HCT116 (cell line): ENCODE measurements around the gene NEDD4L. TPM values are rescaled to one million over a fixed set of nuclear protein-coding genes. Genes with fewer than 3 reads are reported as not detected.

ENCODE experiments used
- ATAC-seq: fragments of 200-7000 bp; cut with Tn5 transposase; 2 replicates; pipeline ENCODE4 v1.9.1; 2020; ENCODE audit warnings: mild to moderate bottlenecking, moderate library complexity
- BruUV-seq: library from RNA; stranded (reverse); fragments of 400-500 nt; replicated peaks from 2 replicates; lab custom pipeline; 2021; lab: Mats Ljungman, UMichigan
- CTCF ChIA-PET: fragments of 300-600 bp; sonication (Branson Sonifier 250); formaldehyde crosslinking; loops from one replicate; lab custom pipeline; 2021; ENCODE audit warnings: antibody characterized with exemption; lab: Charles Lee
- POLR2A ChIA-PET: fragments of 300-600, 350-600 bp; sonication (Branson Sonifier 250); formaldehyde crosslinking; loops from one replicate; lab custom pipeline; 2021; ENCODE audit warnings: antibody characterized with exemption; lab: Charles Lee
- RAD21 ChIA-PET, 2 experiments: fragments of 300-600 bp; sonication (Branson Sonifier 250); formaldehyde crosslinking; loops; one replicate each; lab custom pipeline; 2023; ENCODE audit warnings: low total read pairs in 2 of 2; ENCODE audit not compliant: uncharacterized antibody in 2 of 2, unreplicated experiment in 2 of 2, low non-redundant PET in 1 of 2; lab: Charles Lee
- DNase-seq: peaks from one replicate; pipeline ENCODE4 v3.0.0-alpha.2; 2010; ENCODE audit warnings: low read depth, low spot score
- H2AFZ ChIP-seq: fragments of 200-600 bp; shearing (Covaris generic), sonication (generic); 2 replicates; pipeline ENCODE4 v1.6.1; 2017; ENCODE audit warnings: low read depth, mixed run types, mixed read lengths, antibody characterized with exemption, low read length; ENCODE audit not compliant: poor library complexity, severe bottlenecking
- H3K27ac ChIP-seq: 2 replicates; pipeline ENCODE4 v1.5.1; 2012; ENCODE audit warnings: low read depth, low read length
- H3K27me3 ChIP-seq: fragments of 200-600 bp; sonication (generic); 2 replicates; pipeline ENCODE4 v1.6.1; 2016; ENCODE audit warnings: mixed run types, low read length, mixed read lengths; ENCODE audit not compliant: insufficient read depth
- H3K36me3 ChIP-seq, 2 experiments: fragments of 200-500 bp in 1 of 2; fragments of 200-600 bp in 1 of 2; sonication (Bioruptor generic) in 1 of 2; sonication (generic) in 1 of 2; 2 replicates each; pipeline versions ENCODE4 v1.5.1 to v1.6.1; 2014 to 2016; ENCODE audit warnings: low read length in 2 of 2, inconsistent platforms in 1 of 2, mixed read lengths in 1 of 2, mixed run types in 1 of 2; ENCODE audit not compliant: insufficient read depth in 2 of 2, control insufficient read depth in 1 of 2
- H3K4me1 ChIP-seq, 2 experiments: fragments of 200-600 bp in 1 of 2; sonication (generic) in 1 of 2; 2 replicates each; pipeline versions ENCODE4 v1.5.1 to v1.6.1; 2012 to 2017; ENCODE audit warnings: low read length in 2 of 2, inconsistent platforms in 1 of 2, mild to moderate bottlenecking in 1 of 2, mixed read lengths in 1 of 2, mixed run types in 1 of 2, moderate library complexity in 1 of 2; ENCODE audit not compliant: insufficient read depth in 2 of 2, control insufficient read depth in 1 of 2
- H3K4me2 ChIP-seq: fragments of 200-600 bp; sonication (generic); 2 replicates; pipeline ENCODE4 v1.6.1; 2017; ENCODE audit warnings: mixed run types, low read length, mixed read lengths
- H3K4me3 ChIP-seq, 2 experiments: fragments of 200-600 bp in 1 of 2; sonication (generic) in 1 of 2; replicated peaks in 1 of 2; 2 replicates each; pipeline ENCODE4 v1.5.1; 2011 to 2016; ENCODE audit warnings: low read length in 2 of 2, control low read depth in 1 of 2, low read depth in 1 of 2, mild to moderate bottlenecking in 1 of 2, mixed read lengths in 1 of 2, mixed run types in 1 of 2
- H3K79me2 ChIP-seq: fragments of 200-600 bp; sonication (generic); 2 replicates; pipeline ENCODE4 v1.6.1; 2017; ENCODE audit warnings: mild to moderate bottlenecking, mixed run types, low read length, moderate library complexity, mixed read lengths; ENCODE audit not compliant: insufficient read depth
- H3K9ac ChIP-seq: fragments of 200-600 bp; sonication (generic); 2 replicates; pipeline ENCODE4 v1.6.1; 2016; ENCODE audit warnings: low read length, mixed read lengths
- H3K9me2 ChIP-seq: fragments of 200-600 bp; sonication (generic), shearing (Covaris generic); 2 replicates; pipeline ENCODE4 v1.6.1; 2017; ENCODE audit warnings: mixed run types, mild to moderate bottlenecking, moderate library complexity; ENCODE audit not compliant: insufficient read depth
- H3K9me3 ChIP-seq, 2 experiments: fragments of 200-500 bp in 1 of 2; fragments of 200-600 bp in 1 of 2; sonication (Bioruptor generic) in 1 of 2; sonication (generic) in 1 of 2; 2 replicates each; pipeline ENCODE4 v1.6.1; 2014 to 2017; ENCODE audit warnings: low read length in 2 of 2, mixed read lengths in 2 of 2, inconsistent platforms in 1 of 2, low read depth in 1 of 2, mild to moderate bottlenecking in 1 of 2, mixed run types in 1 of 2, moderate library complexity in 1 of 2; ENCODE audit not compliant: control insufficient read depth in 1 of 2, insufficient read depth in 1 of 2
- H4K20me1 ChIP-seq: fragments of 200-600 bp; sonication (generic), shearing (Covaris generic); 2 replicates; pipeline ENCODE4 v1.6.1; 2017; ENCODE audit warnings: mixed run types, mild to moderate bottlenecking, moderate library complexity; ENCODE audit not compliant: insufficient read depth
- EZH2 ChIP-seq: fragments of 200-600 bp; sonication (generic); IDR thresholded peaks from 2 replicates; pipeline ENCODE4 v1.6.1; 2017; ENCODE audit warnings: antibody characterized with exemption, mixed run types
- POLR2AphosphoS5 ChIP-seq: IDR thresholded peaks from 2 replicates; pipeline ENCODE4 v1.6.1; 2011; ENCODE audit warnings: mild to moderate bottlenecking, low read depth, low read length, moderate library complexity
- SP1 ChIP-seq: IDR thresholded peaks from 2 replicates; pipeline ENCODE4 v1.6.1; 2012; ENCODE audit warnings: low read depth
- intact Hi-C: fragments of 100-400 bp; cut with micrococcal nuclease; formaldehyde crosslinking; loops from 2 replicates; pipeline ENCODE4 v1.10.0; 2022
- total RNA-seq: library from RNA; stranded (reverse); gene quantifications from one replicate; pipeline ENCODE4 v1.2.1, GENCODE V29; 2021; ENCODE audit not compliant: unreplicated experiment
- TF ChIP-seq, protein P1 (sequence below): IDR thresholded peaks from 2 replicates; pipeline ENCODE4 v1.6.1; 2012; ENCODE audit warnings: low read depth
- TF ChIP-seq, protein P2 (sequence below): IDR thresholded peaks from 2 replicates; pipeline ENCODE4 v1.6.1; 2011; ENCODE audit warnings: mild to moderate bottlenecking, low read length, moderate library complexity; ENCODE audit not compliant: insufficient replicate concordance; ENCODE audit errors: extremely low read depth
- TF ChIP-seq, protein P3 (sequence below): IDR thresholded peaks from 2 replicates; pipeline ENCODE4 v1.6.1; 2012

The NEDD4L gene
- total RNA-seq, 1 experiment from 2014 or later = 41.5 TPM

DNA sequence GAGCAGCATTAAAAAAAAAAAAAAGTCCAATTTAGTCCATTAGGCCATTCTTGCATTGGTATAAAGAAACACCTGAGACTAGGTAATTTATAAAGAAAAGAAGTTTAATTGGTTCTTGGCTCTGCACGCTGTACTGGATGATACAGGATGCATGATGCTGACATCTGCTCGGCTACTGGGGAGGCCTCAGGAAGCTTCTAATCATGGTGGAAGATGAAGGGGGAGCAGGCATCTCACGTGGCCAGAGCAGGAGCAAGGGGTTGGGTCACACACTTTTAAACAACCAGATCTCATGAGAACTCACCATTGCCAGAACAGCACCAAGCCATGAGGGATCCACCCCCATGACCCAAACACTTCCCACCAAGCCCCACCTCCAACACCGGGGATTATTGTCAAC, 100.1 kb downstream of the NEDD4L start:
- RAD21 ChIA-PET = no interaction called here

More for the DNA sequence above, 100.1 kb downstream of the NEDD4L start:
- DNase-seq = no peak
- intact Hi-C loops = no loop called here
- H3K9me2 ChIP-seq = no peaks in the 10 kb centered on the region
- TF ChIP-seq, protein P1, sequence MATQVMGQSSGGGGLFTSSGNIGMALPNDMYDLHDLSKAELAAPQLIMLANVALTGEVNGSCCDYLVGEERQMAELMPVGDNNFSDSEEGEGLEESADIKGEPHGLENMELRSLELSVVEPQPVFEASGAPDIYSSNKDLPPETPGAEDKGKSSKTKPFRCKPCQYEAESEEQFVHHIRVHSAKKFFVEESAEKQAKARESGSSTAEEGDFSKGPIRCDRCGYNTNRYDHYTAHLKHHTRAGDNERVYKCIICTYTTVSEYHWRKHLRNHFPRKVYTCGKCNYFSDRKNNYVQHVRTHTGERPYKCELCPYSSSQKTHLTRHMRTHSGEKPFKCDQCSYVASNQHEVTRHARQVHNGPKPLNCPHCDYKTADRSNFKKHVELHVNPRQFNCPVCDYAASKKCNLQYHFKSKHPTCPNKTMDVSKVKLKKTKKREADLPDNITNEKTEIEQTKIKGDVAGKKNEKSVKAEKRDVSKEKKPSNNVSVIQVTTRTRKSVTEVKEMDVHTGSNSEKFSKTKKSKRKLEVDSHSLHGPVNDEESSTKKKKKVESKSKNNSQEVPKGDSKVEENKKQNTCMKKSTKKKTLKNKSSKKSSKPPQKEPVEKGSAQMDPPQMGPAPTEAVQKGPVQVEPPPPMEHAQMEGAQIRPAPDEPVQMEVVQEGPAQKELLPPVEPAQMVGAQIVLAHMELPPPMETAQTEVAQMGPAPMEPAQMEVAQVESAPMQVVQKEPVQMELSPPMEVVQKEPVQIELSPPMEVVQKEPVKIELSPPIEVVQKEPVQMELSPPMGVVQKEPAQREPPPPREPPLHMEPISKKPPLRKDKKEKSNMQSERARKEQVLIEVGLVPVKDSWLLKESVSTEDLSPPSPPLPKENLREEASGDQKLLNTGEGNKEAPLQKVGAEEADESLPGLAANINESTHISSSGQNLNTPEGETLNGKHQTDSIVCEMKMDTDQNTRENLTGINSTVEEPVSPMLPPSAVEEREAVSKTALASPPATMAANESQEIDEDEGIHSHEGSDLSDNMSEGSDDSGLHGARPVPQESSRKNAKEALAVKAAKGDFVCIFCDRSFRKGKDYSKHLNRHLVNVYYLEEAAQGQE = no peak
- TF ChIP-seq, protein P2, sequence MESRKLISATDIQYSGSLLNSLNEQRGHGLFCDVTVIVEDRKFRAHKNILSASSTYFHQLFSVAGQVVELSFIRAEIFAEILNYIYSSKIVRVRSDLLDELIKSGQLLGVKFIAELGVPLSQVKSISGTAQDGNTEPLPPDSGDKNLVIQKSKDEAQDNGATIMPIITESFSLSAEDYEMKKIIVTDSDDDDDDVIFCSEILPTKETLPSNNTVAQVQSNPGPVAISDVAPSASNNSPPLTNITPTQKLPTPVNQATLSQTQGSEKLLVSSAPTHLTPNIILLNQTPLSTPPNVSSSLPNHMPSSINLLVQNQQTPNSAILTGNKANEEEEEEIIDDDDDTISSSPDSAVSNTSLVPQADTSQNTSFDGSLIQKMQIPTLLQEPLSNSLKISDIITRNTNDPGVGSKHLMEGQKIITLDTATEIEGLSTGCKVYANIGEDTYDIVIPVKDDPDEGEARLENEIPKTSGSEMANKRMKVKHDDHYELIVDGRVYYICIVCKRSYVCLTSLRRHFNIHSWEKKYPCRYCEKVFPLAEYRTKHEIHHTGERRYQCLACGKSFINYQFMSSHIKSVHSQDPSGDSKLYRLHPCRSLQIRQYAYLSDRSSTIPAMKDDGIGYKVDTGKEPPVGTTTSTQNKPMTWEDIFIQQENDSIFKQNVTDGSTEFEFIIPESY = no peak
- TF ChIP-seq POLR2AphosphoS5 = no peak
- TF ChIP-seq SP1 = no peak
- TF ChIP-seq, protein P3, sequence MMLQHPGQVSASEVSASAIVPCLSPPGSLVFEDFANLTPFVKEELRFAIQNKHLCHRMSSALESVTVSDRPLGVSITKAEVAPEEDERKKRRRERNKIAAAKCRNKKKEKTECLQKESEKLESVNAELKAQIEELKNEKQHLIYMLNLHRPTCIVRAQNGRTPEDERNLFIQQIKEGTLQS = no peak
- no peak for TF ChIP-seq EZH2
- BruUV-seq = no TSS peak
- no peaks in the 10 kb centered on the region; a peak in 1 of 4 replicates for H3K4me1 ChIP-seq
- no peaks in the 10 kb centered on the region for H3K79me2 ChIP-seq
- ChIA-PET CTCF (no interaction called here), POLR2A (no interaction called here)
- no peaks in the 10 kb centered on the region for H4K20me1 ChIP-seq
- H3K36me3 ChIP-seq = no peaks in the 10 kb centered on the region
- H3K27ac ChIP-seq = no peak overlapping the region
- H3K4me2 ChIP-seq = no peak overlapping the region
- no peak for ATAC-seq
- H3K9me3 ChIP-seq = no peaks in the 10 kb centered on the region
- H3K4me3 ChIP-seq = no peak overlapping the region
- no peaks in the 10 kb centered on the region for H3K27me3 ChIP-seq
- H3K9ac ChIP-seq = no peak overlapping the region
- no peak overlapping the region for H2AFZ ChIP-seq
